ENCODE data around the gene RPL10. TPM values are rescaled to one million over a fixed set of nuclear protein-coding genes. Genes with fewer than 3 reads are reported as not detected.
A peak's percentile ranks its signal among the peaks of the same experiment; 100 is the strongest.

RPL10 gene
- total and polyA plus RNA-seq, 2 of the 13 experiments (the other 11 are each of a cell fraction or from before 2014, with no cell fraction given) = 2,381 to 4,713 TPM

DNA sequence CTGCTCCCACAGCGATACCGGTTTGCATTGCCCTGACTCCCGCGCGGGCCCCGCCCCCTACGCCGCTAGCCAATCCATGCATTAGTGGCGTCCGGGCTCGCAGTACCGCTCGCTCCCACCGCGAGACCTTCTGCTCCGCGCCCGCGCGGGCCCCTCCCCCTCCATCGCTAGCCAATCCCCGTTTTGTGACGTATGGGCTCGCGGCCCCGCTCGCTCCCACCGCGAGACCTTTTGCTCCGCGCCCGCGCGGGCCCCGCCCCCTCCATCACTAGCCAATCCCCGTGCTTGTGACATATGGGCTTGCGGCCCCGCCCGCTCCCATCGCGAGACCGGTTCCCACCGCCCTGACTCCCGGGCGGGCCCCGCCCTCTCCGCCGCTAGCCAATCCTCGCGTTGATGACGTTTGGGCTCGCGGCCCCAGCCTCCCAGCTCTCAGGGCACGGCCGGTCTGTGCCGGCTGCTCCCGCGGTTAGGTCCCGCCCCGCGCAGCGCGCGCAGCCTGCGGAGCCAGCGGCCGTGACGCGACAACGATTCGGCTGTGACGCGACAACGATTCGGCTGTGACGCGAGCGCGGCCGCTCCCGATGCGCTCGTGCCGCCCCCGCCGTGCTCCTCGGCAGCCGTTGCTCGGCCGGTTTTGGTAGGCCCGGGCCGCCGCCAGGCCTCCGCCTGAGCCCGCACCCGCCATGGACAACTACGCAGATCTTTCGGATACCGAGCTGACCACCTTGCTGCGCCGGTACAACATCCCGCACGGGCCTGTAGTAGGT lies 19.2 kb upstream of the RPL10 start, which contains the start of gene EMD (continued):
- TF ChIP-seq PBX3 (CRISPR knock-in tag; IDR thresholded peaks at IDR 0.05; ENCODE audit: borderline replicate concordance) (no peak), SSRP1 (CRISPR knock-in tag; IDR thresholded peaks at IDR 0.05) (no peak), ZSCAN31 (CRISPR knock-in tag; IDR thresholded peaks at IDR 0.05; ENCODE audit: low read depth) (no peak), FIP1L1 (IDR thresholded peaks at IDR 0.05; ENCODE audit: borderline replicate concordance, insufficient read depth, low read depth, low read length) (no peak), PTBP1 (IDR thresholded peaks at IDR 0.05; ENCODE audit: low read depth, low read length, poor library complexity, severe bottlenecking) (no peak), ZNF784 (CRISPR knock-in tag; IDR thresholded peaks at IDR 0.05; ENCODE audit: borderline replicate concordance) (no peak), SRY (CRISPR knock-in tag; IDR thresholded peaks at IDR 0.05) (peak; percentile 61; the same call in 1 of the 2 replicates), NKX3-1 (CRISPR knock-in tag; IDR thresholded peaks at IDR 0.05) (no peak), ZFP41 (CRISPR knock-in tag; IDR thresholded peaks at IDR 0.05; ENCODE audit: borderline replicate concordance) (no peak), TCF12 (IDR thresholded peaks at IDR 0.05) (no peak), TCF12 (CRISPR knock-in tag; IDR thresholded peaks at IDR 0.05) (no peak), SP4 (CRISPR knock-in tag; IDR thresholded peaks at IDR 0.05) (peak; percentile 88), TFAP4 (IDR thresholded peaks at IDR 0.05; ENCODE audit: borderline replicate concordance, low read depth) (0 out of 2 replicates have a peak, but pooled peaks have one; percentile 18), NFKBIZ (CRISPR knock-in tag; IDR thresholded peaks at IDR 0.05) (no peak), NCOA5 (CRISPR knock-in tag; IDR thresholded peaks at IDR 0.05) (no peak), ZBTB38 (CRISPR knock-in tag; IDR thresholded peaks at IDR 0.05) (0 out of 2 replicates have a peak, but pooled peaks have one; percentile 36), PAWR (CRISPR knock-in tag; IDR thresholded peaks at IDR 0.05; ENCODE audit: borderline replicate concordance) (no peak), CAMTA2 (CRISPR knock-in tag; IDR thresholded peaks at IDR 0.05; ENCODE audit: borderline replicate concordance) (no peak)
- TF ChIP-seq, protein P1, sequence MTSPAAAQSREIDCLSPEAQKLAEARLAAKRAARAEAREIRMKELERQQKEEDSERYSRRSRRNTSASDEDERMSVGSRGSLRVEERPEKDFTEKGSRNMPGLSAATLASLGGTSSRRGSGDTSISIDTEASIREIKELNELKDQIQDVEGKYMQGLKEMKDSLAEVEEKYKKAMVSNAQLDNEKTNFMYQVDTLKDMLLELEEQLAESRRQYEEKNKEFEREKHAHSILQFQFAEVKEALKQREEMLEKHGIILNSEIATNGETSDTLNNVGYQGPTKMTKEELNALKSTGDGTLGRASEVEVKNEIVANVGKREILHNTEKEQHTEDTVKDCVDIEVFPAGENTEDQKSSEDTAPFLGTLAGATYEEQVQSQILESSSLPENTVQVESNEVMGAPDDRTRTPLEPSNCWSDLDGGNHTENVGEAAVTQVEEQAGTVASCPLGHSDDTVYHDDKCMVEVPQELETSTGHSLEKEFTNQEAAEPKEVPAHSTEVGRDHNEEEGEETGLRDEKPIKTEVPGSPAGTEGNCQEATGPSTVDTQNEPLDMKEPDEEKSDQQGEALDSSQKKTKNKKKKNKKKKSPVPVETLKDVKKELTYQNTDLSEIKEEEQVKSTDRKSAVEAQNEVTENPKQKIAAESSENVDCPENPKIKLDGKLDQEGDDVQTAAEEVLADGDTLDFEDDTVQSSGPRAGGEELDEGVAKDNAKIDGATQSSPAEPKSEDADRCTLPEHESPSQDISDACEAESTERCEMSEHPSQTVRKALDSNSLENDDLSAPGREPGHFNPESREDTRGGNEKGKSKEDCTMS (CRISPR knock-in tag; conservative IDR thresholded peaks at IDR 0.05) = no peak
- TF ChIP-seq, protein P2, sequence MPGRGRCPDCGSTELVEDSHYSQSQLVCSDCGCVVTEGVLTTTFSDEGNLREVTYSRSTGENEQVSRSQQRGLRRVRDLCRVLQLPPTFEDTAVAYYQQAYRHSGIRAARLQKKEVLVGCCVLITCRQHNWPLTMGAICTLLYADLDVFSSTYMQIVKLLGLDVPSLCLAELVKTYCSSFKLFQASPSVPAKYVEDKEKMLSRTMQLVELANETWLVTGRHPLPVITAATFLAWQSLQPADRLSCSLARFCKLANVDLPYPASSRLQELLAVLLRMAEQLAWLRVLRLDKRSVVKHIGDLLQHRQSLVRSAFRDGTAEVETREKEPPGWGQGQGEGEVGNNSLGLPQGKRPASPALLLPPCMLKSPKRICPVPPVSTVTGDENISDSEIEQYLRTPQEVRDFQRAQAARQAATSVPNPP (CRISPR knock-in tag; IDR thresholded peaks at IDR 0.05) = no peak
- TF ChIP-seq, protein P3, sequence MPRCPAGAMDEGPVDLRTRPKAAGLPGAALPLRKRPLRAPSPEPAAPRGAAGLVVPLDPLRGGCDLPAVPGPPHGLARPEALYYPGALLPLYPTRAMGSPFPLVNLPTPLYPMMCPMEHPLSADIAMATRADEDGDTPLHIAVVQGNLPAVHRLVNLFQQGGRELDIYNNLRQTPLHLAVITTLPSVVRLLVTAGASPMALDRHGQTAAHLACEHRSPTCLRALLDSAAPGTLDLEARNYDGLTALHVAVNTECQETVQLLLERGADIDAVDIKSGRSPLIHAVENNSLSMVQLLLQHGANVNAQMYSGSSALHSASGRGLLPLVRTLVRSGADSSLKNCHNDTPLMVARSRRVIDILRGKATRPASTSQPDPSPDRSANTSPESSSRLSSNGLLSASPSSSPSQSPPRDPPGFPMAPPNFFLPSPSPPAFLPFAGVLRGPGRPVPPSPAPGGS (CRISPR knock-in tag; IDR thresholded peaks at IDR 0.05) = no peak

Data from HepG2 (cell line).